Globus pallidus (tissue), 1 donor: ENCODE results near the gene EOLA1.
"Not testable (repeated sequence)": the region's sequence is repeated elsewhere in the genome, so short reads cannot be mapped to it uniquely, and the experiment has no call there.

Experiments
- DNase-seq: peaks from one replicate; pipeline ENCODE4 v3.0.0-alpha.2; 2015; ENCODE audit warnings: low spot score

EOLA1 gene

DNA sequence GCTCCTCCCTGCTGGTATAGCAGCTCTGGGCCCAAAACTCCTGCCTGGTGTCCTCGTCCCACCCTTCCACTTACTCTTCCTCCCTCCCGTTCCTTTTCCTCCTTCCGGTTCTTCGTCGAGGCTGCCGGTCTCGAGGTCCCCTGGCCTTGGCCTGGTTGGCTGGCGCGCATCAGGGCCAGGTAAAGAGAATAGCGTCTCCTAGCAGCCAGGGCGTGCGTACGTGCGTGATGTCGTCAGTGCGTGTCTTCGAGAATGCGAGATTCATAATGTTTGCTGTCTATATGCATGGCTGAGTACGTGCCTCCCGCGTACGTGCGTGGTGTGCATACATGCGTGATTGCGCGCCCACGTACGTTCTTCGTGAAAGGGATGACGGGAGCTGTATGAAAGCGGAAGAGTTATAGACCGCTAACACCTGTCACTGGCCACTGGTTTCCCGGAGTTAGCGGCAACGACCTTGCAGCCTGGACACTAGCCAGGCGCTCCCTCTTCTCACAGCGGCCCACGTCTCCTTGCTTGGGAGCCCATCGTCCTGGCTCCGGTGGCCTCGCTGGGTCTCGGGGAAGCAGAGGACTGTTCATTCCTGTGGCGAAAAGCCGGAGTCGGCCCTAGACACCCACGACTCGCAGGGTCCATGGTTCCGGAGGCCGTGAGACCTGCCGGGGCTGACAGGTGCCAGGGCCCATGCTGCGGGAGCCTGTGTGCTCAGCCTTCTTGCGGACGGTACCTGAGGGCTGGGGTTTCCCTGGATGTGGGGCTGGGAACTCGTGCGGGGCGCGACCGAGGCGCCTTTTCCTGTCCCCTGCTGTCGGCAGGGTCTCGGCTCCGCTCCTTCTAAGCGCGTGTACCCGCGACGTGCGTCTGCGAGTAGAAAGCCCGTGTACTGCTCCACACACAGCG lies at the start of gene EOLA1:
Gene EOLA1 (plus strand): TSS at position 392 of the 900 bp plus-strand sequence. CDS start 4,619 bp downstream, outside the sequence.
- peak; percentile 75 for DNase-seq

DNA sequence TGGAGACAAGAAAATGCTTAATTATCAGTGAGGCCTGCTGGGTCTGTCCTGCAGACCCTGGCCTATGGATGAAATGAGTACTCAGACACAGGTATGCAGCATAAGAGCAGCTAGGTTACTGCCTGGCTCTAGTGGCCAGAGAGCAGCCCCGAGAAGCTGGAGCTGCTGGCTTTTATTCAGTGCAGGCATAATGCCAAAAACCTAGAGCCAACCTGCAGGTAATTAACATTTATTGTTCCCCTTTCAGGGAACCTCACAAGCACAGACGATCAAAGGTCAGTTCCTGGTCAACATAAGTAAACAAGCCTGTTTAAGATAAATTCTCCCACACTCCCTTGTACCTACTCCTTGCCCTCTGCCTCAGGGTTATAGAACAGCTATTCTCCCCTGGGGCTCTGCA lies 49.0 kb upstream of the EOLA1 start:
- no peak for DNase-seq

DNA sequence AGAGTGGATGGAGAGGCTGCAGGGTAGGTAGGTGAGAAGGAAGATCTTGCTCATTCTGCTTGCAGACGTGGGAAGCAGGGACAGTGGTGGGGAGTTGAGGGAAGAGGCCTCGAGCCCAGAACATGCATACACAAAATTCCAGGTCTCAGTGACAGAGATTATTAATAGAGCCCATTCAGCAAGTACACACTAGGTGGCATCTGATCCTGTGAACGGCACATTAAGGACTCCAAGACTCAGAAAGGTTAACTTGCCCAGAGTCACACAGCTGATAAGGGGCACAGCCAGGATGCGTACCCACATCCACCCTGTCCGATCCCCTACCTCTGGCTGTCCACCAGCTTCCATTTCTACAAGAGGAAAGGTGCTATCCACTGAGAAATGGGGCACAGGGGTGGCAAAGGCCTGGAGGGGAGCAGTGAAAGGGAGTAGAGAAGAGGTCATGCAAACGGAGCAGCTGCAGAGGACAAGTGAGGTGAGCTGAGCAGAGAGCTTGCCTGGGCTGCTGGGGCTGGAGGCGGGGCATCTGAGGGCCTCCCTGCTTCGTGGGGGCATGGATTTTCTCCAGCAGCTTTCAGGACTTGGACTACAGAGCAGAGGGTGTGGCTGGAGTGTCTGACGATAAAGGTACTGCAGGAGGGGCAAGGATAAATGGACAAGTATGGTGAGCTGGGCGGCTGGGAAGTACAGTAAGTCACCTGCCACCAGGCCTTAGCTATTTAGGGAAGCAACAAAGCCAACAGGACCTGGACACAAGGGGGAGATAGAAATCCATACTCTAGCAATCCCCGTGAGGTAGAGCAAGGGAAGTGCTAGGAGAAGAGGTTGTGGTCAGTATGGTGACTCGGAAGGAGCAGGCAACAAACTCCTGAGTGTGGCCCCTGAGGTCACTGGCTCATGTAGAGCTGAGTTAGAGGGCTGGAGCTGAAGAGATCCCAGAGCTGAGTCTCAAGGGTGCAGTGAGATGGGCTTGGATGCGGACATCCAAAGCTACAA lies 46.9 kb upstream of the EOLA1 start:
- no peak for DNase-seq

DNA sequence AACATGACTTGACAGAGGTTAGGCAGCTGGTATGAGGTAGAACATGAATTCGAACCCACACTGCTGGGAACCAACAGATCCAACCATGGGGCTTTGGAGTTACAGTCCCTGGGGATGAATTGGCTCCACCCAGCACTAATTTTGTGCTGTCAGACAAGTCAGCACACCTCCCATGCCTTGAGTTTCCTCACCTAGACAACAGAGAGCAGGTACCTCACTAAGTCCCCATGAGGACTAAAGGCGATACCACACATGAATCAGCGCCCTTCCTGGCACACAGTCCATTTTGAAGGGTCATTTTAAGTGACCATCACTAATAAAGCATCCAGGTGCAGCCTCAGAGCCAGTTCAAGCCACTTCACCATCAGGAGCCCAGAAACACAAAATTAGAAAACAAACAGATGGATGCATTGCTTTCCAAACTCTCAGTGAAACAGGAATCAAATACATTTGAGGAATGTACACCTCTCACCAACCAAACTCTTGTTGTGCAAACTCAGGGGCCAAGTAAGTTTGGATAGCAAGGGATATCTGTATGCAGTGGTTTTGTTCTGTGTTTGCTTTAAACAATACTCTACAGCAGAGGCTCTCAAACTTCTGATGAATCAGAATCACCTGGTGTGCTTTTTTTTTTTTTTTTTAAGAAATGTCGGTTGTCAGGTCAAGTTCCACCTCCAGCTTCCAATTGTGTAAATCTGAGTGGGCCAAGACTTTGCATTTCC lies 45.8 kb upstream of the EOLA1 start:
- DNase-seq = no peak

DNA sequence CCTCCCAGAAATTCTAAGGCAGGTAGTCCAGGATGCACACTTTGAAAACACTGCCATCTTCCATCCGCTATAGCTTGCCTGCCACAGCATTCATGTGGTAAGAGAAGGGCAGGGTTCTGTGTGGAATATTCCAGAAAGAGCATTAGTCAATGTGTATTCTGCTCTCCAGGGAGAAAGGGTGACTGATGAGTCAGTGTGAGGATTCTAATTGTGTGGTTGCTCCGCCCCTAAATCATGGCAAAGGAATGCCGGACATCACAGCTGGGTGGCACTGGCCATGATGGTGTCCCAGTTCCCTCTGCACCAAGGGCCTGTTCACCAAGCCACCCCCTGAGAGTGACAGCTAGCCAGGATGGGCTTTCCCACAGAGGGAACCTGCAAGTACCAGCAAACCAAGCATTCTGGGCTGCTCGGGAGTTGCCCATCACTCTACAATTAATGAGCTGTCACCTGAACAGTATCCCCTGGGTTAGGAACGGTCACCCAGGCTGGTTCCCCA lies 45.2 kb upstream of the EOLA1 start:
- no peak for DNase-seq

DNA sequence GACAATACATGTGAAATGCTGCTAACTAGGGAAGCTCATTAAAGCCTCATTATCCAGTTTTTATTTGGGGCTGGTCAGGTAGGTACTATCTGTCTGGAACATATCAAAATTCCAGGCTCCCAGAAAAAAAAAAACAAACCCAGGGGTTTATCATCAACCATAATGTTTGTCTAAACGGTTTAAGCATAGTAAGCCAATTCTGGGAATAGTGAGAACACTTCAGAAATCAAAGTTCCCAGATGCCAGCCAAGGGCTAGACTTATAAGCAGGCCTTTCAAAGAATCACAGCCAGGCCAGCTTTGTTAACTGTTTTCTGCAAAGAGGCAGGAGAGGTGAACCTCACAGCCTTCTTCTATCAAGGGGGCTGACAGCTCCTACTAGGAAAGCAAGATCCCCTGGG lies 43.8 kb upstream of the EOLA1 start:
- no peak for DNase-seq

DNA sequence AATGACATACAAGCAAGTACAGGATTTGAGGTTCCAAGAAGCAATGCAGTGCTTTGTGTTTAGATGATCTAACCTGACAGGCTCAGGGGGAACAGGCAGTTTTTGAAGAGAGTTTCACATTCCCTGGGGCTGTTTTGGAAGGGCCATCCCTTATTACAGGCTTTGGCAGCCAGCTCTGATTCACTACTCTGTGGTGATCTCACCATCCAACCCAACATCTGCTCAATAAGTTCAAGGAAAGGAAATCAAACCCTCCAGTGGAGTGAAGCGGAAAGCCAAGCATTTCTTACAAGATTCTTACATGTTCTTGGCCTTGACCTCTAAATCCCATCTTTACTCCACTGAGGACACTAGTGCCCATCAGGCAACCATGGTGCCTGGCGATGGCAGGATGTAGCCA lies 43.2 kb upstream of the EOLA1 start:
- no peak for DNase-seq

DNA sequence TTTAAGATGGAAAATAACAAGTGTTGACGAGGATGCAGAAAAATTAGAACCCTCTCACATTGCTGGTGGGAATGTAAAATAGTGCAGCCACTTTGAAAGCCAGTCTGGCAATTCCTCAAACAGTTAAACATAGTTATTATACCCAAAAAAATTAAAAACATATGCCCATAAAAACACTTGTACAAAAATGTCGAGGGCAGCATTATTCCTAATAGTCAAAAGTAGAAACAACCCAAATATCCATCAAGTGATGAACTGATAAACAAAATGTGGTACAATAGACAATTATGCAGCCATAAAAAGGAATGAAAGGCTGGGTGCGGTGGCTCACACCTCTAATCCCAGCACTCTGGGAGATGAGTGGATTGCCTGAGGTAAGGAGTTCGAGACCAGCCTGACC lies 42.0 kb upstream of the EOLA1 start:
- no peak for DNase-seq

DNA sequence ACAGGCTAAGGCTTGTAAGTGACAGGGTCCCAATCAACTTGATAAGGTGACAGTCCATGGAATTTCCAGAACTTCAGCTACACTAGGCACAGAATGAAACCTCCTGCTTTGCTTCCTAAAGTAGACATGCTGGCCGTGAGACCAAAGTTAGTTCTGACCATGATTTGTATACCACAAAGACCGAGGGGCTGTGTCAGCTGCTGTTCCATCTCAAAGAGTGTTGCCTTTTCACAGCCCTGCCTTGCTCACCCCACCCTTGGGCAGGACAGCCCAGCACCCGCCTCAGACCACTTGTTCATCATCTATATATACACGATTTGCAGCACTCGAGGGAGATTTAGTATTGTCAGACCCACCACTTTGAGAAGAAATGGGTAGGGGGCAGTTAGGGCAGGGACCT lies 41.0 kb upstream of the EOLA1 start:
- DNase-seq = no peak

DNA sequence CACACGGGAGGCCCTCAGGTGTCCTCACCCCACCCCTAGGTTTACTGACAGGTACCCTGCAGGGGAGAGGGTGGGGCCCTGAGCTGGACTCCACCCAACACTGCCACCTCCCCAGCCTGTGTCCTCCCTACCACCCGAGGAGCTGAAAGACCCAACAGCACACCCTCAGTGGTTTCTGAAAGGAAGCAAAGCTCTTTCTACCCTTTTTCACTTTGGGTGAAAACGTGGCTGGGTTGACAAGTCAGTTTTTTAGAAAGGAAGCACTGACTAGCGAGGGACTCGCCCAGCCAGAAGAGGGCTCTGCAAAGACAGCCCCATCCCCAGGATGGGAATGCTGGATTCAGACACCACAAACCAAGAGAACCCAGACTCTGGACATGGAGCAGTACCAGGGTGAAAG lies 37.9 kb upstream of the EOLA1 start:
- not testable (repeated sequence) for DNase-seq

DNA sequence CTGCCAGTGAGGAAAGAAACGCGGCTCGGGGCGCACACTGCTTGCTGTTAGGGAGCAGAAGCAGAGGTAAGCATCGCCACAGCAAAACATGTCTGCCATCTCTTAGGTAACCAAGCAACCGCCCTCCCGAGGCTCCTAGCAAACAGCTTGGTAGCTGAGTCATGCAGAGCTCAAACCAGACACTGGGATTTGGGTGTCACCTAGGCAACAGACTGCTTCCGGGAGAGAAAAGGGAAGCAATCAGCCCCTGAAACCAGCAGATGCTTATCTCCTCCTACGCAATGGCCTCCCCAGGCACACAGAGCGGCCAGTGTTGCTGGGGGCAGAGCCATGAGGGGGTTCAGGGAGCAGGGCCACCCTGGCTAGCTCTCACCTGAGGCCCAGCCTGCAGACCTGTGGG lies 37.4 kb upstream of the EOLA1 start:
- DNase-seq = not testable (repeated sequence)

DNA sequence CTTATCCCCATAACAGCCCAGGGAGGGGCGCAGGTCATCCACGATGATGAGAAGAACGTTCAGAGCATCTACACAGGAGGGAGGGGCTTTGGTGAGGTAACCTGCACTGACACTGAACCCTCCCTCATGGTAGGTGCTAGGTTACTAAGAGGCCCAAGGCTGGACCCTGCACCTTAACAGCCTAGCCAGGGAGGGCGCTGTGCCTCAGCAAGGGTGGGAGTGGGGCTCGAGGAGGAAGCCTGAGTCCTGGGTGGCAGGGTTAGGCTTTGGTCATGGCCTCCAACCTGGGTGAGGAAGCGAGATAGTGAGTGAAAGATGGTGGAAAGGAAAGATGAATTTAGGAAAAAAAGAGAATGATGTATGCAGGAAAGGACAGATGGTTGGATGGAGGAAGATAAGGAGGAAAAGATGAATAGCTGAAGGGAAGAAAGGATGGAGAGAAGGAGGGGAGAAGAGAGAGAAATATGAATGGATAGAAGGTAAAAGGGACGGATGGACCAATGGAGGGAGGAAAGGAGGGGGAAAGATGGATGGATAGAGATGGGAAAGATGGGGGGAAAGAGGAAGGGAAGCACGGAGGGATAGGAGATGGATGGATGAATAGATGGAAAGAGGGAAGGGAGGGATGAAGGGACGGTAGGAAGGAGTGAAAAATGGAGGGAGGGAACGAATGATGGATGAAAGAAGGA lies 36.4 kb upstream of the EOLA1 start:
- DNase-seq = no peak

DNA sequence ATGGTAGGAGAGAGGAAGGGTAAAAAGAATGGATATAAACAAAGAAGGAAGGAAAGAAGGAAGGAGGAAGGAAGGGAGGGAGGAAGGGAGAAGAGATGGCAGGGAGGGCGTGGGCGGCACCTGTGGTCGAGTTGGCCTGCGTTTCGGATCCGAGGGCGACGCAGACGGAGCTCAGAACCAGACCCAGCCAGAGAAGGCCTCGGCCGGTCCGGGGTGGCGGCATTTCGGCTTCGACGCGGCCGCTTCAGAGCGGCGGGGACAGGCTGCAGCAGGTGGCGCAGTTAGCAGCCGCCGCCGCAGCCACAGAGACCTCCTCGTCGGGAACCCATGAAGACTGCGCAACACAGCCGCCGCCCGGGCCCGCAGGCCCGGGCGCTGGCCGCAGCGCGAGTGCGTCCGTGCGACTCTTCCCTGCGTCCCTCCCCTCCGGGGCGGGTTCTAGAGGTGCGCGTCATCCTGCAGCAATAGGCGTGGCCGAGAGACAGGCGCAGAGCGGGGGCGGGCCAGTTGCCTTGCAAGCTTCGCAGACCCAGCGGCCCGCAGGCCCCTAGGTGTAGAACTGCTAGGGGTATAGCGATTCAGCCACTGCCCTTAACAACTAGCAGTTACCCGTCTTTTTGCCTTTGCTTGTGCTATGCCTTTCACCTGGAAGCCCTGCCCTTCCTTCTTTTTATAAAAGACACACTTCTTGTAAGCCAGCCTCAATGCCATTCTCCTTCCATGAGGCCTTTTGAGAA lies 35.7 kb upstream of the EOLA1 start, which contains the start of gene IDS:
Gene IDS (minus strand): TSS at position 392 of the 737 bp plus-strand sequence. CDS start 169 bp downstream, at position 223.
- peak; percentile 84 for DNase-seq

DNA sequence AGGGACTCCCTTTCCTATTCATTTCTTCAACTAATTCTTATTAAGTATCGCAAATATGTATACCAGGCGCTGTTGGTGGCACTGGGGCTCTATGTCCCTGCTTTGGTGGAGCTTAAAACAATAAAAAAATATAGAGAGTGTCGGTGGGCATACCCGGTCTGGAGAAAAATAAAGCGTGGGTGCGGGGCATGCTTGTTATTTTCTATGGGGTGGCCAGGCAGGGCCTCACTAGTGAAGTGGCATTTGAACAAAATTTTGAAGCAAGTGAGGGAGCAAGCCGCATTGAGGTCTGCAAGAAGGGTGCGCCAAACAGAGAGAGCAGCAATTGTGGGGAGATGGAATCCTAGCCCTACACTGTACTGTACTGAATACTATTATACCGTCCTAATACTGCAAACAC lies 35.1 kb upstream of the EOLA1 start:
- no peak for DNase-seq

DNA sequence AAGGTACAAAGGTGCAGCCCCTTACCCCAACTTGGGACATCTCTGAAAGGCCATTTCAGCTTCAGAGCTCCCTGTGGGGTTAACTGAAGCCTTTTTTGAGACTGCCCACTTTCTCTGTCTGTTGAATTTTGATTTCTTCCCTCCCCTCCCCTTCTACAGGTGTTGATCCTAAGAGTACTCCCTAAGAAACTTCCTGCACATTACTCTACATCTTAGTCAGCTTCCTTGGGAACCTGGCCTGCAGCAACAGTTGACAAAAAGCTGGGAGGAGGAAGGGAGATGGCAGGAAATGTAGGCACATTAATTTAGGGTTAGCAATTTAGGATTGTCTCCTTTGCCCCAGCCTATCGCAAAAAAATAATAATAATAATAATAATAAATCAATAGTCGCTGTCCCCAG lies 34.5 kb upstream of the EOLA1 start:
- no peak for DNase-seq

DNA sequence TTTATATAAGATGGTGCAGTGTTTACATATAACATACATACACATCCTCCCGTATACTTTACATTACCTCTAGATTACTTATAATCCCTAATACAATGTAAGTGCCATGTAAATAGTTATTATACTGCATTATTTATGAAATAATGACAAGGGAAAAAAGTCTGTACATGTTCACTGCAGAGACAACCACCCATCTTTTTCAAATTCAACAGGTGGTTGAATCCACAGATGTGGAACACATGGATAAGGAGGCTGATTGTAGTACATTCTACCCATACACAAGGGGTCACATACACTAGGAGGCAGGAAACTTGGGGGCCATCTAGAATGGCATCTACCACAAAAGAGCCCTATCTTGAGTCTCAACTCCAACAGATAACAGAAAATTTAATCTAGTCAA lies 32.3 kb upstream of the EOLA1 start:
- no peak for DNase-seq

DNA sequence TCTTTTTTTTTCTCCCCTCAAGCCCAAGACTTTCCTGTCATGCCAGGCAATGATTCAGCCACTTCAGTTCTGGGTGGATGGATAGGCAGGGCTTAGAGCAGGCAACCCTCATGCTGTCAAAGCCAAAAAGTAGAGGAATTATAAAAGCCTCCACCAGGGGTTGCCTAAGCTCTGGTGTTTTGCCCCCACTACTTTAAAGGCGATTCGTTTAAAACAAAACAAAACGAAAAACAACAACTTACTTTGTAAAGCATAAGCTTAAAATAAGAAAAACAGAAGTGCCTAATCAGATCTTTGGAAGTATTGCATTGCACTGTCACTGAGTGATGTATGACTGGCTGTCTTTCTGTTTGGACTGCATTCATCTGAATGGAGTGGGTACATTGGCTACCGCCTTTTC lies 30.4 kb upstream of the EOLA1 start:
- no peak for DNase-seq

DNA sequence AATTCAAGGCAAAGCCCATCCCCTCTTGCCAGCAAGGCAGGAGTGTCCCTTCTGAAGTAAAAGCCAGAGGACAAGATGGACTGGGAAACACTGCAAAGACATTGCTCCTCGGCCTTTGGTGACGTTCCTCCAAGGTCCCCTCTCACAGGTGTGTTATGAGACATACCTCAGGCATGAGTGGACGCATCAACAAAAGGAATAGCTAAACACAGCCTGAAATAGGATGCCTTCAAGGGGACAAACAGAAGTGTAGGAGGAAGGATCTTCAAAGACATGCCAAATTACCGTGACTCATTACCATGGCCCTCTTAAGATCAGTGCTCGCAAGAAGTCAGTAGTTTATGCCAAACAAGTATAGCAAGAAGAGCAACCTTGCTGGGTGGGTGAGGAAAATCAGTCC lies 29.7 kb upstream of the EOLA1 start:
- no peak for DNase-seq

DNA sequence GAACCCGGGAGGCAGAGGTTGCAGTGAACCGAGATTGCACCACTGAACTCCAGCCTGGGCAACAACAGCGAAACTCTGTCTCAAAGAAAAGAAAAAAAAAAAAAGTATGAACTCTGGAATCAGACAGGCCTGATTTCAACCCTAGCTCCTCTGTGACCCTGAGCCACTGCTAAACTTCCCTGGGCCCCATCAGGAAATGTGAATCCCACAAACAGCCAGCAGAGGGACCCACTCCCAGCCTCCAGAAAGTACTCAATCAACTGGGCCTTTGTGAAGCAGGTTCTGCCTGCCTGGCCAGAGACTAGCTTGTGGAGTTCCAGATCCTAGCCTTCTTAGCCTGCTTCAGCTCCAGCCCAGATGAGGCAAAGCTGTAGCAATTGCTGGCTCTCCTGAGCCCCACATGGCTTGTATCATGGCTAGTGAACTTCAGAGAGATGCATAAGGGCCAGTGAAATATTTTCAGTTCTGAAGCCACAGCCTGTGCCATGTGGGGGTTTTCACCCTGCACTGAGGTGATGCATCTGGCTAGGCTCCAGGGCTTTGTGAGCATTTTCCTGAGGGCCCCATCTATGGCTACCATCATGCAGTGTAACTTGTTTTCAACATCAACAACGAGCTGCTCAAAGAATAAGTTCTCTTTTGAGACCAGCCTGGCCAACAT lies 28.5 kb upstream of the EOLA1 start:
- peak; percentile 60 for DNase-seq
